HepG2 (cell line): ENCODE results near the gene RBM15B. TPM values are rescaled to one million over a fixed set of nuclear protein-coding genes. Genes with fewer than 3 reads are reported as not detected.

Source experiments
- ATRX ChIP-seq: sonication (generic); formaldehyde crosslinking; IDR thresholded peaks from 2 replicates; pipeline ENCODE4 v1.4.0; 2020; ENCODE audit warnings: missing genetic modification reagents, borderline replicate concordance
- CC2D1A ChIP-seq: sonication (generic); formaldehyde crosslinking; IDR thresholded peaks from 2 replicates; pipeline ENCODE4 v1.8.1; 2023; ENCODE audit warnings: mild to moderate bottlenecking, missing genetic modification reagents
- ESRRA ChIP-seq: sonication (generic); formaldehyde crosslinking; IDR thresholded peaks from 2 replicates; pipeline ENCODE4 v1.5.1; 2020; ENCODE audit warnings: mild to moderate bottlenecking, low read depth, missing genetic modification reagents
- KDM6A ChIP-seq: IDR thresholded peaks from 2 replicates; pipeline ENCODE4 v1.6.1; 2016; ENCODE audit warnings: low read depth
- KLF16 ChIP-seq, 2 experiments: sonication (generic) in 1 of 2; formaldehyde crosslinking in 1 of 2; IDR thresholded peaks; 2 replicates each; pipeline versions ENCODE4 v1.6.1 to v1.8.0; 2016 to 2023; ENCODE audit warnings: missing genetic modification reagents in 2 of 2, missing compliant biosample characterization in 1 of 2
- KLF6 ChIP-seq: IDR thresholded peaks from 2 replicates; pipeline ENCODE4 v1.8.0; 2016; ENCODE audit warnings: missing biosample characterization, missing genetic modification reagents
- MAZ ChIP-seq, 2 experiments: sonication (generic) in 1 of 2; formaldehyde crosslinking in 1 of 2; IDR thresholded peaks; 2 replicates each; pipeline versions ENCODE4 v1.5.0 to v1.6.1; 2012 to 2020; ENCODE audit warnings: low read depth in 2 of 2, mild to moderate bottlenecking in 2 of 2, borderline replicate concordance in 1 of 2, improper control_type of control experiment in 1 of 2, low read length in 1 of 2, missing genetic modification reagents in 1 of 2, moderate library complexity in 1 of 2
- MYNN ChIP-seq: sonication (generic); formaldehyde crosslinking; IDR thresholded peaks from 2 replicates; pipeline ENCODE4 v1.4.0; 2020; ENCODE audit warnings: mild to moderate bottlenecking, low read depth, missing genetic modification reagents
- NR3C1 ChIP-seq: sonication (generic); formaldehyde crosslinking; IDR thresholded peaks from 2 replicates; pipeline ENCODE4 v1.4.0; 2020; ENCODE audit warnings: missing genetic modification reagents
- PCBP1 ChIP-seq: fragments of 200-400 bp; formaldehyde crosslinking; IDR thresholded peaks from 2 replicates; pipeline ENCODE4 v1.6.1; 2017; ENCODE audit warnings: mild to moderate bottlenecking, low read depth, low read length, borderline replicate concordance
- PHB2 ChIP-seq: fragments of 450-650 bp; IDR thresholded peaks from 2 replicates; pipeline ENCODE4 v1.6.1; 2018; ENCODE audit not compliant: partially characterized antibody
- RFX5 ChIP-seq: IDR thresholded peaks from 2 replicates; pipeline ENCODE4 v1.6.1; 2011; ENCODE audit warnings: low read depth, low read length, improper control_type of control experiment
- SRSF1 ChIP-seq: fragments of 200-400 bp; formaldehyde crosslinking; optimal IDR thresholded peaks from 2 replicates; pipeline ENCODE3; 2017; ENCODE audit warnings: mild to moderate bottlenecking, low read depth, low read length, moderate library complexity
- ZBTB1 ChIP-seq: sonication (generic); formaldehyde crosslinking; IDR thresholded peaks from 2 replicates; pipeline ENCODE4 v1.4.0; 2020; ENCODE audit warnings: missing genetic modification reagents, borderline replicate concordance
- ZBTB42 ChIP-seq: sonication (generic); formaldehyde crosslinking; IDR thresholded peaks from 2 replicates; pipeline ENCODE4 v1.5.0; 2020; ENCODE audit warnings: mild to moderate bottlenecking, missing genetic modification reagents
- ZFP62 ChIP-seq: sonication (generic); formaldehyde crosslinking; IDR thresholded peaks from 2 replicates; pipeline ENCODE4 v1.4.0; 2020; ENCODE audit warnings: missing genetic modification reagents
- ZMYM3 ChIP-seq: sonication (generic); formaldehyde crosslinking; IDR thresholded peaks from 2 replicates; pipeline ENCODE4 v1.5.1; 2020; ENCODE audit warnings: mild to moderate bottlenecking, missing genetic modification reagents
- ZNF138 ChIP-seq: sonication (generic); formaldehyde crosslinking; IDR thresholded peaks from 2 replicates; pipeline ENCODE4 v1.5.0; 2020; ENCODE audit warnings: mild to moderate bottlenecking, low read depth, missing genetic modification reagents
- ZNF160 ChIP-seq: sonication (generic); formaldehyde crosslinking; IDR thresholded peaks from 2 replicates; pipeline ENCODE4 v1.8.0; 2022; ENCODE audit warnings: mild to moderate bottlenecking, inconsistent platforms, missing genetic modification reagents
- ZNF17 ChIP-seq: sonication (generic); formaldehyde crosslinking; IDR thresholded peaks from 2 replicates; pipeline ENCODE4 v1.5.0; 2020; ENCODE audit warnings: mild to moderate bottlenecking, missing genetic modification reagents
- ZNF260 ChIP-seq: sonication (generic); formaldehyde crosslinking; IDR thresholded peaks from 2 replicates; pipeline ENCODE4 v1.4.0; 2020; ENCODE audit warnings: missing genetic modification reagents, low read depth, mild to moderate bottlenecking, borderline replicate concordance
- ZNF296 ChIP-seq: sonication (generic); formaldehyde crosslinking; conservative IDR thresholded peaks from 2 replicates; pipeline ENCODE4 v1.5.0; 2020; ENCODE audit warnings: mild to moderate bottlenecking, missing genetic modification reagents
- ZNF564 ChIP-seq: sonication (generic); formaldehyde crosslinking; IDR thresholded peaks from 2 replicates; pipeline ENCODE4 v1.8.1; 2023; ENCODE audit warnings: mild to moderate bottlenecking, missing genetic modification reagents
- ZNF615 ChIP-seq: sonication (generic); formaldehyde crosslinking; IDR thresholded peaks from 2 replicates; pipeline ENCODE4 v1.5.0; 2020; ENCODE audit warnings: mild to moderate bottlenecking, missing genetic modification reagents, borderline replicate concordance
- ZNF879 ChIP-seq: sonication (generic); formaldehyde crosslinking; IDR thresholded peaks from 2 replicates; pipeline ENCODE4 v1.8.1; 2023; ENCODE audit warnings: missing genetic modification reagents
- polyA plus RNA-seq, 8 experiments: library from polyadenylated mRNA; depleted of rRNA in 3 of 8; stranded (reverse) in 7 of 8; unstranded in 1 of 8; fragments of >200 nt; fragmentation: Illumina TruSeq in 4 of 8; extraction: Trizol in 4 of 8; gene quantifications; 2 replicates each; pipeline versions ENCODE4 v1.2.1 to v1.2.3, GENCODE V29; 2011 to 2016; ENCODE audit warnings: low read depth in 4 of 8, missing spikeins in 1 of 8, mixed read lengths in 1 of 8; ENCODE audit not compliant: insufficient read depth in 1 of 8
- total RNA-seq, 5 experiments: library from RNA; depleted of rRNA; stranded (reverse); fragments of >200 nt; fragmentation: Illumina TruSeq; extraction: Trizol; gene quantifications; 2 replicates each; pipeline ENCODE4 v1.2.3, GENCODE V29; 2016; ENCODE audit warnings: low read depth in 1 of 5
- TF ChIP-seq, protein P1 (sequence below), 2 experiments: sonication (generic) in 1 of 2; formaldehyde crosslinking in 1 of 2; IDR thresholded peaks; 2 replicates each; pipeline versions ENCODE4 v1.5.1 to v1.6.1; 2011 to 2020; ENCODE audit warnings: borderline replicate concordance in 1 of 2, low read depth in 1 of 2, low read length in 1 of 2, mild to moderate bottlenecking in 1 of 2, missing genetic modification reagents in 1 of 2, moderate library complexity in 1 of 2

The RBM15B gene
- total and polyA plus RNA-seq, 2 of the 13 experiments (the other 11 are each of a cell fraction or from before 2014, with no cell fraction given), result 8.2 to 19.3 TPM

DNA sequence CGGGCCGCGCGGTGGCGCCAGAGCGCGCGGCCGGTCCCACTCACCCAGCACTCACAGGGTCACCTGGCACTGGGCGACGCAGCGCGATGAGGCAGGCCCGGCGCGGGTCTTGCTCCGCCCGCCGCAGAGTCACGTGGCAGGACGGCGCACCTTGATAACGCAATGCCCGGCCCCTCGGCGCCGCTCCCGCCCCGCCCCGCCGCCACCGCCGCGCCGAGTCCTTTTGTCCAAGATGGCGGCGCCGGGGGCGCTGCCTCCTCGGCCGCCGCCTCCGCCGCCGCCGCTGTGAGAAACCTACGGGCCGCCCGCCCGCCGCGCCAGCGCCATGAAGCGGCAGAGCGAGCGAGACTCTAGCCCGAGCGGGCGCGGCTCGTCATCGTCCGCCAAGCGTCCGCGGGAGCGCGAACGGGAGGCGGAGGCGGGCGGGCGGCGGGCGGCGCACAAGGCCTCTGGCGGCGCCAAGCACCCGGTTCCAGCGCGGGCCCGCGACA lies at the start of gene RBM15B (continued):
- TF ChIP-seq, protein P1, sequence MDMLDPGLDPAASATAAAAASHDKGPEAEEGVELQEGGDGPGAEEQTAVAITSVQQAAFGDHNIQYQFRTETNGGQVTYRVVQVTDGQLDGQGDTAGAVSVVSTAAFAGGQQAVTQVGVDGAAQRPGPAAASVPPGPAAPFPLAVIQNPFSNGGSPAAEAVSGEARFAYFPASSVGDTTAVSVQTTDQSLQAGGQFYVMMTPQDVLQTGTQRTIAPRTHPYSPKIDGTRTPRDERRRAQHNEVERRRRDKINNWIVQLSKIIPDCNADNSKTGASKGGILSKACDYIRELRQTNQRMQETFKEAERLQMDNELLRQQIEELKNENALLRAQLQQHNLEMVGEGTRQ (IDR thresholded peaks at IDR 0.05; ENCODE audit: low read depth, low read length), result peak; percentile 91
- TF ChIP-seq, protein P1 (CRISPR knock-in tag; IDR thresholded peaks at IDR 0.05; ENCODE audit: borderline replicate concordance), result peak; percentile 91
- TF ChIP-seq KLF16 (CRISPR knock-in tag; IDR thresholded peaks at IDR 0.05), result peak in 1 of 2 experiments; percentile 59; a peak in 2 of 4 replicates
- peak; percentile 43; the same call in 1 of the 2 replicates for TF ChIP-seq ZMYM3 (CRISPR knock-in tag)
- TF ChIP-seq ATRX (CRISPR knock-in tag), result no peak
- TF ChIP-seq ZNF296 (CRISPR knock-in tag), result no peak
- peak; percentile 66 for TF ChIP-seq KLF6
- TF ChIP-seq KDM6A (CRISPR knock-in tag), result no peak
- TF ChIP-seq ZFP62 (CRISPR knock-in tag), result no peak
- TF ChIP-seq ZNF615, result no peak
- TF ChIP-seq RFX5, result no peak
- no peak for TF ChIP-seq PCBP1
- TF ChIP-seq SRSF1, result peak; percentile 12
- TF ChIP-seq ZNF260 (CRISPR knock-in tag), result no peak
- peak; percentile 74; the same call in 1 of the 2 replicates for TF ChIP-seq ZNF138 (CRISPR knock-in tag)
- TF ChIP-seq MAZ (IDR thresholded peaks at IDR 0.05; ENCODE audit: borderline replicate concordance, low read depth, low read length), result peak; percentile 49; the same call in 1 of the 2 replicates
- peak; percentile 92 for TF ChIP-seq MAZ (CRISPR knock-in tag; IDR thresholded peaks at IDR 0.05; ENCODE audit: low read depth)
- TF ChIP-seq ZBTB42, result no peak
- no peak for TF ChIP-seq MYNN (CRISPR knock-in tag)
- peak; percentile 71 for TF ChIP-seq ESRRA
- no peak for TF ChIP-seq ZNF160 (CRISPR knock-in tag)
- no peak for TF ChIP-seq PHB2
- no peak for TF ChIP-seq ZBTB1 (CRISPR knock-in tag)
- no peak for TF ChIP-seq NR3C1 (CRISPR knock-in tag)
- 0 out of 2 replicates have a peak, but pooled peaks have one; percentile 3 for TF ChIP-seq ZNF564 (CRISPR knock-in tag)
- TF ChIP-seq ZNF17 (CRISPR knock-in tag), result no peak
- no peak for TF ChIP-seq ZNF879 (CRISPR knock-in tag)
- TF ChIP-seq CC2D1A, result no peak
